Ascending aorta (tissue), 2 donors: ENCODE measurements around the gene CARD11. TPM values are rescaled to one million over a fixed set of nuclear protein-coding genes. Genes with fewer than 3 reads are reported as not detected.
"Not testable (repeated sequence)": the region's sequence is repeated elsewhere in the genome, so short reads cannot be mapped to it uniquely, and the experiment has no call there.

ENCODE experiments used
- DNase-seq, 2 donors: peaks; one replicate each; pipeline ENCODE4 v3.0.0-alpha.2; 2019; ENCODE audit warnings: low spot score in 2 of 2
- H3K27ac ChIP-seq, 2 donors: fragments of 200-600 bp; sonication (generic); one replicate each; pipeline ENCODE4 v1.5.1; 2016 to 2017; ENCODE audit warnings: mild to moderate bottlenecking in 1 of 2
- H3K27me3 ChIP-seq: fragments of 200-600 bp; sonication (generic); one replicate; pipeline ENCODE4 v1.5.1; 2017
- H3K36me3 ChIP-seq, 2 donors: fragments of 200-600 bp; sonication (generic); one replicate each; pipeline ENCODE4 v1.5.1; 2016
- H3K4me1 ChIP-seq, 2 donors: fragments of 200-600 bp; sonication (generic); one replicate each; pipeline ENCODE4 v1.5.1; 2016 to 2017; ENCODE audit warnings: mild to moderate bottlenecking in 1 of 2
- H3K4me3 ChIP-seq, 2 donors: fragments of 200-600 bp; sonication (generic); one replicate each; pipeline ENCODE4 v1.5.1; 2016 to 2017; ENCODE audit warnings: mild to moderate bottlenecking in 1 of 2
- H3K9me3 ChIP-seq, 2 donors: fragments of 200-600 bp; sonication (generic); one replicate each; pipeline ENCODE4 v1.5.1; 2016
- intact Hi-C: fragments of 100-400 bp; cut with DNase I; formaldehyde crosslinking; loops from one replicate; pipeline ENCODE4 v1.15.1; 2023
- total RNA-seq: library from RNA; depleted of rRNA; stranded (reverse); fragments of >200 nt; gene quantifications from one replicate; pipeline ENCODE4 v1.1.0, GENCODE V29; 2016
- TF ChIP-seq, protein P1 (sequence below), 3 experiments: fragments of 200-600 bp in 2 of 3; fragments of 450-650 bp in 1 of 3; sonication (generic) in 2 of 3; IDR thresholded peaks; one replicate each; pipeline ENCODE4 v1.5.1; 2016 to 2019; ENCODE audit warnings: antibody characterized with exemption in 3 of 3, mild to moderate bottlenecking in 1 of 3, moderate library complexity in 1 of 3

Gene CARD11
- total RNA-seq, 1 donor from 2014 or later = 0.64 TPM

DNA sequence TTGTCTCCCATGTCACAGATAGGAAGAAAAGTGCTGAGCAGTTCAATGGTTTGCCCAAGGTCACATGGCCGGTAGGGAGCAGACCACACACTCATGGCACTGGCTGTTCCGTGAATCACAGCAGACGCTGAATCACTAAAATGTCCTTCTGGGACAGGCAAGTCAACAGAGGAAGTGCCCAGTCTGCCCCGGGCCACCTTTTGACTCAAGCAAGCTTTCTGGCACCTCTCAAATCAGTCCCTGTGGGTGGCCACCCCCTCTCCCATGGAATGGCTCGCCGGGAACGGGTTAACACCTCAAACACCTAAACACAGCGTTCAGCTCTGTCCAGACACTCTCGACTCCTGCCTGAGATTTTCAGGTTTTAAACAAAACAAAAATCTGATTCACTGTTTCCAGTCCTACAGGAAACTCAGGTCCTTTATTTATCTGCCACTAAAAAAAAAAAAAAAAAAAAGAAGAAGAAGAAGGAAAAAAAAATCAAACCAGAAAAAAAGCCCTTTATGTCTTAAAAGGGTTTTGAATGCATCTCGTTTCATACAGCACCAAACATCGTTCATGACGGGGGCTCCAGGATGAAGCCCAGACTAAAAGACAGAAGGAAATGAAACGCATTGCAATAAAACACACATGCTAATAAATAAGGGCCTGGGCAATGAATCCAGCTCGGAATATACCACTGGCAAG lies 15.5 kb downstream of the CARD11 start:
- peak overlapping the region in 1 of 2 donors; percentile 35 for H3K4me3 ChIP-seq
- peak; percentile 48 to 82 for DNase-seq
- no peaks in the 10 kb centered on the region for H3K36me3 ChIP-seq
- H3K27ac ChIP-seq = peak overlapping the region; percentile 31 to 49
- intact Hi-C loops = no loop called here
- H3K4me1 ChIP-seq = peaks cover 0 to 13% of the 10 kb centered on the region in 2 donors
- no peaks in the 10 kb centered on the region for H3K27me3 ChIP-seq
- TF ChIP-seq, protein P1, sequence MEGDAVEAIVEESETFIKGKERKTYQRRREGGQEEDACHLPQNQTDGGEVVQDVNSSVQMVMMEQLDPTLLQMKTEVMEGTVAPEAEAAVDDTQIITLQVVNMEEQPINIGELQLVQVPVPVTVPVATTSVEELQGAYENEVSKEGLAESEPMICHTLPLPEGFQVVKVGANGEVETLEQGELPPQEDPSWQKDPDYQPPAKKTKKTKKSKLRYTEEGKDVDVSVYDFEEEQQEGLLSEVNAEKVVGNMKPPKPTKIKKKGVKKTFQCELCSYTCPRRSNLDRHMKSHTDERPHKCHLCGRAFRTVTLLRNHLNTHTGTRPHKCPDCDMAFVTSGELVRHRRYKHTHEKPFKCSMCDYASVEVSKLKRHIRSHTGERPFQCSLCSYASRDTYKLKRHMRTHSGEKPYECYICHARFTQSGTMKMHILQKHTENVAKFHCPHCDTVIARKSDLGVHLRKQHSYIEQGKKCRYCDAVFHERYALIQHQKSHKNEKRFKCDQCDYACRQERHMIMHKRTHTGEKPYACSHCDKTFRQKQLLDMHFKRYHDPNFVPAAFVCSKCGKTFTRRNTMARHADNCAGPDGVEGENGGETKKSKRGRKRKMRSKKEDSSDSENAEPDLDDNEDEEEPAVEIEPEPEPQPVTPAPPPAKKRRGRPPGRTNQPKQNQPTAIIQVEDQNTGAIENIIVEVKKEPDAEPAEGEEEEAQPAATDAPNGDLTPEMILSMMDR (IDR thresholded peaks at IDR 0.05) = peak in 1 of 3 experiments; percentile 11
- peaks cover 0 to 4% of the 10 kb centered on the region in 2 donors for H3K9me3 ChIP-seq

DNA sequence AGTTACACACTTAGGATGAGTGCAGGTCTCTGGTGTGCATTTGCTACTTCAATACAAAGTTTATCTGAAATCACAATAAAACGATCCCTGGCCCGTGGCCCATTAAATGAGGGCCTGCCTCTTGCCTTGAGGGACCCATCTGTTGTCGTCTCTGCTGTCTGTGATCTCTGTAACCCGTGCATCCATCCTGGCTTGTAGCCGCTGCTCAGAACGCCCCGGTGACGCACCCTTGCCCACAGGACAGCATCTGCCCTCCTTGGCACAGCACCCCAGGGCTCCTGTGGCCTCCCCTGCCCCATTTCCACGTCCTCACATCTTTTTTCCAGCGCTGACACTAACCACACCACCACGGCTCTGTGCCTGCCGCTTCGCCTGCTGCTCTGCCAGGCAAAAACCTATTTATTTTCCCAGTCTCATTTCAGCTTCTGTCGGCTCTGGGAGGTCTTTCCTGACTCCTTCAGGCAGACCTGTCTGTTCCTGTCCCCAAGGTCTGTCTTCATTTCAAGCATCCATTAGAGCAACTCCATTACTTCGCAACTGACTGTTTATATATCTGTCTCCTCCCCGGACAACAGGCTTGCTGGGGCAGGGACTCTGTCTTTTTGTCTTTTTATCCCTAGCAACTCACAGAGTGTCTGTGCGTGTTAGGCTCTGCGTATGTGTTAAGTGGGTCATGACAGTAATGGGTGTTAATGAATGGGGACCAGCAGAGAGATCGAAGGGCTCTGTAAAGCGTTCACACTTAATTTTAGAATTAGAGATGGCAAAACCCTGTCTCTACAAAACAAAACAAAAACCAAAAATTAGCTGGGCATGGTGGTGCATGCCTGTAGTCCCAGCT lies 16.4 kb downstream of the CARD11 start:
- no peaks in the 10 kb centered on the region for H3K36me3 ChIP-seq

DNA sequence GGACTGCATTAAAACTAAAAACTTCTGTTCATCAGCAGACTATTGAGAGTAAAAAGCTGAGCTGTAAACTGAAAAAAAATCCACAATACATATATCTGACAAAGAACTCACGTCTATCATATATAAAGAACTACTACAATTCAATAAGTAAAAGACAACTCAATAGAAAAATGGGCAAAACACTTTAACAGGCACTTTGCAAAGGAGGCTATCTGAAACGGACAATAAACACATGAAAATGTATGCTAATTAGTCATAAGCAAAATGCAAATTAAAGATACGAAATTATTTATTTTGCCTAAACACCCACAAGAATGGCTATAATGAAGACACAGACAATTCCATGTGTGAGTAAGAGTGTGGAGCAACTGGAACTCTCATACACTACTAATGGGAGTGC lies 18.1 kb downstream of the CARD11 start:
- intact Hi-C loops = no loop called here
- H3K27ac ChIP-seq = no peak overlapping the region
- H3K4me1 ChIP-seq = peaks cover 0 to 13% of the 10 kb centered on the region in 2 donors
- DNase-seq = no peak
- H3K9me3 ChIP-seq = peaks cover 0 to 15% of the 10 kb centered on the region in 2 donors
- TF ChIP-seq, protein P1 (IDR thresholded peaks at IDR 0.05) = no peak
- no peaks in the 10 kb centered on the region for H3K27me3 ChIP-seq
- H3K4me3 ChIP-seq = no peak overlapping the region
- no peaks in the 10 kb centered on the region for H3K36me3 ChIP-seq

More for the DNA sequence above, 16.4 kb downstream of the CARD11 start:
- Histone ChIP-seq H3K27ac (peak overlapping the region in 1 of 2 donors; percentile 49), H3K4me1 (peaks cover 0 to 13% of the 10 kb centered on the region in 2 donors), H3K9me3 (peaks cover 0 to 4% of the 10 kb centered on the region in 2 donors), H3K4me3 (no peak overlapping the region), H3K27me3 (no peaks in the 10 kb centered on the region)
- DNase-seq = no peak
- intact Hi-C loops = no loop called here
- TF ChIP-seq, protein P1 (IDR thresholded peaks at IDR 0.05) = no peak

DNA sequence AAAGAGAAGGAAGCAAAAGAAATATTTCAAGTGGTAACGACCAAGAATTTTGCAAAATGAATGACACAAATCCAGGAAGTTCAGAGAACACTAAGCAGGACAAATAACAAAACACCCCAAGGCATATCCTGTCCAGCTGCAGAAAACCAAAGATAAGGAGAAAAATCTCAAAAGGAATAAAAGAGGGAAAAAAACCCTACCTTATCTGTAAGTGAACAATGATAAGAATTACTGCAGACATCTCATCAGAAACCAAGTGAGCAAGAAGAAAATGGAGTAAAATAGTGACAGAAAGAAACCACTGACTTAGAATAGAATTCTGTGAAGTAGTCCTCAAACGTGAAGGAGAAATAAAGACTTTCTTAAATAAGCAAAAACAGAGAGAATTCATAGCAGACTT lies 21.8 kb downstream of the CARD11 start:
- H3K27me3 ChIP-seq = no peaks in the 10 kb centered on the region
- intact Hi-C loops = no loop called here
- no peak overlapping the region for H3K4me3 ChIP-seq
- H3K36me3 ChIP-seq = no peaks in the 10 kb centered on the region
- H3K4me1 ChIP-seq = no peaks in the 10 kb centered on the region
- DNase-seq = no peak
- no peak overlapping the region for H3K27ac ChIP-seq
- TF ChIP-seq, protein P1 (IDR thresholded peaks at IDR 0.05) = no peak
- H3K9me3 ChIP-seq = peaks cover 0 to 15% of the 10 kb centered on the region in 2 donors

DNA sequence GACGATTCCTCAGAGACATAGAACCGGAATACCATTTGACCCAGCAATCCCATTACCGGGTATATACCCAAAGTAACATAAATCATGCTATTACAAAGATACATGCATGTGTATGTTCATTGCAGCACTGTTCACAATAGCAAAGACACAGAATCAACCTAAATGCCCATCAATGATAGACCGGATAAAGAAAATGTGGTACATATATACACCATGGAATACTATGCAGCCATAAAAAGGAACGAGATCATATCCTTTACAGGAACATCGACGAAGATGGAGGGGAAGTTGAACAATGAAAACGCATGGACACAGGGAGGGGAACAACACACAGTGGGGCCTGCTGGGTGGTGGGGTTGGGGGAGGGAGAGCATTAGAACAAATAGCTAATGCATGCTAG lies 22.4 kb downstream of the CARD11 start:
- H3K4me1 ChIP-seq, intact Hi-C loops, H3K36me3 ChIP-seq, H3K27me3 ChIP-seq, H3K4me3 ChIP-seq, DNase-seq, H3K27ac ChIP-seq: not testable (repeated sequence)
- H3K9me3 ChIP-seq = peaks cover 0 to 15% of the 10 kb centered on the region in 2 donors

DNA sequence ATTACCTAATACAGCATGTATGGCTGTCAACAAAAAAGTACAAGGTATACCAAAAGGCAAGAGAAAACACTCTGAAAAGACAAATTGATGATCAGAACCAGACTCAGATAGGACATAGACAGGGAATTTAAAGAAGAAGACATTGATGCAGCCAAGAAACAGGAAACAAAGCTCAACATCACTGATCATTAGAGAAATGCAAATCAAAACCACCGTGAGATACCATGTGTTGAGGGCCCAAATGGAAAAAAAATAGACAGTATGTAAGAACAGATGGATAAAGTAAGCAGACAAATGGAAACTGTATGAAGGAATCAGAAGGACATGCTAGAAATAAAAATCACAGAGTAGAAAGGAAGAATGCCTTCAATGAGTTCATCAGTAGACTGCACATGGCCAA lies 23.3 kb downstream of the CARD11 start:
- intact Hi-C loops = no loop called here
- Histone ChIP-seq H3K27ac (no peak overlapping the region), H3K27me3 (no peaks in the 10 kb centered on the region), H3K36me3 (no peaks in the 10 kb centered on the region), H3K4me1 (no peaks in the 10 kb centered on the region), H3K9me3 (peaks cover 0 to 11% of the 10 kb centered on the region in 2 donors), H3K4me3 (no peak overlapping the region)
- DNase-seq = no peak
- TF ChIP-seq, protein P1 (IDR thresholded peaks at IDR 0.05) = no peak
